NCI-H82 treated with DMSO at 0.1 percent for 48 hours (cell line): ENCODE measurements around the gene SLC45A3.
"Not testable (repeated sequence)": the region's sequence is repeated elsewhere in the genome, so short reads cannot be mapped to it uniquely, and the experiment has no call there.

Source experiments
- DNase-seq: peaks from one replicate; lab custom pipeline; 2025; ENCODE audit not compliant: unreplicated experiment; lab: John Stamatoyannopoulos, UW

The SLC45A3 gene

DNA sequence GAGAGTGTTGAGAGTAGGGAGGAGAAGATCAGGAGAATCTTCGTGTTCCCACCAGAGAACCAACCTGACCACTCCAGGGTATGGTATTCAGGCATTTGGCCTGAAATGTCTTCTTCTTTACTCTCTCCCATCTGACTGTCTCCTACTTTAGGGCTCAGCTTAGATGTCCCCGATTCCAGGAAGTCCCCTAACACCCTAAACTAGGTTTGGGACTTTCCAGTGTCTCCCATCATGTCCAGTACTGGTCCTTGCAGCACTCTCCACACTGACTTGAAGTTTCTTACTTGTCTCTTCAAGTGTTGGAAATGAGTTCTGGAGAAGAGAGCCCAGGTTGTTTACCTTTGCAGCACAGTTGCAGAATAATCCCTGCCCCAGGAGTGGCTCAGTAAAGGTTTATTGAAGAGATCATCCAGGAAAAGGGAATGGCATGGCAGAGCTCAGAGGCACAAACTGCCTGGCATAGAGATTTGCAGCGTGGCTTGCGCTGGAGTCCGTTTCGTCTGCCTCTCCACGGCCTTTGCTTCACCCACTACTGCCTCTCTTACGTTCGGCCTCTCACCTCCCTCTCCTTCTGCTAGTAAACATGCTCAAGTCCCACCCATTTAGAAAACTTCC, 42.3 kb downstream of the SLC45A3 start:
- DNase-seq = no peak

DNA sequence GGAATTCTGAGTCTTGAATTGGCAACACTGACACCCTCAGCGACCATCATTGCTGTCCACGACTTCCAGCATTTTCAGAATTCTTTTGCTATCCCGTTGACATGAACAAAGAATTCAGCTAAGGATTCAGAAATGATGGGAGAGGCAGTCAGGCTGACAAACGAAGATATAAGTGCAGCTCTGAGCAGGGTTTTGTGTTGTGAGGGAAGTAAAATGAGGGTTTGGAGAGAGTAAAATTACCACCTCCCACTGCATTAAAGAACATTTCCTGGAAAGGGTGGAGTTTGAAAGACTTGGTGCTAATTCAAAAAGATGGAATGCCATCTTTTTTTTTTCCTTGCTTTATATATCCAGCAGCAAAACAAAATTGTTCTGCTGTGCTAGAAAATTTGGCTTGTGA, 43.6 kb downstream of the SLC45A3 start:
- DNase-seq = no peak

DNA sequence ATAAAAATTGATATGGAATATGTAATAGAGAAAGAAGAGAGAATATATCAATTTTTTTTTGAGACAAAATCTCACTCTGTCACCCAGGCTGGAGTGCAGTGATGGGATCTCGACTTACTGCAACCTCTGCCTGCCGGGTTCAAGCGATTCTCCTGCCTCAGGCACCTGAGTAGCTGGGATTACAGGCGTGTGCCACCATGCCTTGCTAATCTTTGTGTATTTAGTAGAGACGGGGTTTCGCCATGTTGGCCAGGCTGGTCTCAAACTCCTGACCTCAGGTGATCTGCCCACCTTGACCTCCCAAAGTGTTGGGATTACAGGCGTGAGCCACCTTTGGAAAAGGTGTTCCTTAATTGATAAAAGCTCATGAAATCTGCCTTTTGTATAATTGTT, 44.2 kb downstream of the SLC45A3 start:
- not testable (repeated sequence) for DNase-seq

DNA sequence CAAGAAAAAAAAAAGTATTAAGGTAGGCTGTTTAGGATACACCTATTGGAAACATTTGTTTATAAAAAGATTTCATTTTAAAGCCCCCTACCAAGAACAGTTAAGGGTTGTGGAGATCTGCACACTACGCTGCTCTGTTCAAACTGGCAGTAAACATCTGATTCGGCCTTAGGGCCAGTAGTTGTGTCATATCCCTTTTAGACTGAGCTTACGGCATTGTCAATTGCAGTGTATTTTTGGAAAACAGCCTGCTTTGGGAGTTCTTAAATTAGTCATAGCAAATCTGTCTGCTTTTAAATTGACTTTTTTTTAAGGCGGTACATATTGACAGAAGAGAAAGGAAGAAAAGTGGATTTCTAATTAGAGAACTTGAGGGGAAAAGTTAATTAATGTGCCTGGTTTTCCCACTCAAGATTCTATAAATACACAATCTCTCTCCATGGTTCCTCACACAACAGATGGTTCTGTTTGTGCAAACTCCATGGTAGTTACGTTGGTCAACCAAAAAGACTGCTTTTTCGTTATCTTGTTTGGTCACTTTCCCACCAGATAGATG, 46.8 kb downstream of the SLC45A3 start:
- no peak for DNase-seq

DNA sequence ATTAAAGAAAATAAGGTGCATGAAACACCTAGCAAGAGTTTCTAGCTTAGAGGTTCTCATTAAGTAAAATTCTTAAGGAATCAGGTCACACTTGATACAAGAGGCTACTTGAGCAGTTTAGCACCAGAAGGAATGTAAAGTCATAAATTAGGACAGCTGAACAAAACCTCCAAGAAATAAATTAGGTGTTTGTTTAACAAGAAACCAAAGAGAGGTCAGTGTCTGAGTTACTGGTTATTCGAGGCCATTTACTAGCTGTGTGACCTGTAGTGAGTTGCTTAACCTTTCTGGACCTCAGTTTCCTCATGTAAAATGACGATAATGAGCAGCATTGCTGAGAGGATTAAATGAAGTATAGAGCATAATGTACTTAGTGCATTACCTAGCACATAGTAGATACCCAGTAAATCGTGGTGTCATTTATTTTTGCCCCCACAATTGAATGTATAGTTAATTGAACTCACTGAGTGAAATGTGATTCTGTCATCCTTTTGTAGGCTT, 47.6 kb downstream of the SLC45A3 start:
- no peak for DNase-seq

DNA sequence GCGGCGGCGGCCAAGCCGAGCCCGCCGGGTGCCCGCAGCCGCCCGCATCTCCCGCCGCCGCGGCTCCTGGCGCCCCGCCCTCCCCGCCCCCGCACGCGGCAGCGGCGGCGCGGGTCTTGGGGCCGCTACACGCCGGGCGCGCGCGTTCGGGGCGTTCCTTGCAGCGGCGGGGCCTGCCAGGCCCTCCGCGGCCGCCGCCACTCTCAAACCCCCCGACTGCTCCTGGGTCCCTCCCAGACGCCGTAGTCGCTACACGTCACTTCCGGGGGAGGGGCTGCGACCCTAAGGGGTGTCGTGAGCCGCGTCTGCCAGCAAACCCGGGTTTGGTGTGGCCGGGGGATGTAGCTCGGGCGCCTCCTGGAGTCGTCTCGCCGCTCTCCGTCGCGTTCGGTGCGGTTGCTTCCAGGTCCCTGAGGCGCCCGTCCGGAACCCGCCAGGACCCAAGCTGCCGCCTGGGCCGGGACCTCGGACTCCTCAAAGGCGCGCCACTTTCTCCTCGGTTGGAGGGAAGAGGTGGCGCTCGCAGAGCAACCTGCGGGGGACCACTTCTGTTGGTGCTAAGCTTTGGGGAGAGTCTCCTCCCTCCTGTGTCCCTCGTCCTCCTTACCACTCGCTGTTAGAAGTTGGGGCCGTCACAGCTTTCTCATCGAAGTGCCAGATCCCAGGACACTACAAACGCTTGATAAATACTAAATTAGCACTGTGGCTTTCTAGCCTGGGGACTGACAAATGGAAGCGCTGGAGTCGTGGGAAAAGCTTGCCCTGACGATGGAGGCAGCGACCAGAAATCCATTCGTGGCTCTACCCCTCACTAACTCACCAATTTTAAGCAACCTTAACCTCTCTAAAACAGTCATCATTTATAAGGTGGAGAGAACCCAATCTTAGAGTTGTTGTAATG, 48.3 kb downstream of the SLC45A3 start, which contains the start of gene ELK4:
Gene ELK4, minus strand, starts transcription at position 244 of the 901 bp plus-strand sequence. CDS start 8,129 bp downstream, outside the sequence.
- DNase-seq = peak; percentile 95

DNA sequence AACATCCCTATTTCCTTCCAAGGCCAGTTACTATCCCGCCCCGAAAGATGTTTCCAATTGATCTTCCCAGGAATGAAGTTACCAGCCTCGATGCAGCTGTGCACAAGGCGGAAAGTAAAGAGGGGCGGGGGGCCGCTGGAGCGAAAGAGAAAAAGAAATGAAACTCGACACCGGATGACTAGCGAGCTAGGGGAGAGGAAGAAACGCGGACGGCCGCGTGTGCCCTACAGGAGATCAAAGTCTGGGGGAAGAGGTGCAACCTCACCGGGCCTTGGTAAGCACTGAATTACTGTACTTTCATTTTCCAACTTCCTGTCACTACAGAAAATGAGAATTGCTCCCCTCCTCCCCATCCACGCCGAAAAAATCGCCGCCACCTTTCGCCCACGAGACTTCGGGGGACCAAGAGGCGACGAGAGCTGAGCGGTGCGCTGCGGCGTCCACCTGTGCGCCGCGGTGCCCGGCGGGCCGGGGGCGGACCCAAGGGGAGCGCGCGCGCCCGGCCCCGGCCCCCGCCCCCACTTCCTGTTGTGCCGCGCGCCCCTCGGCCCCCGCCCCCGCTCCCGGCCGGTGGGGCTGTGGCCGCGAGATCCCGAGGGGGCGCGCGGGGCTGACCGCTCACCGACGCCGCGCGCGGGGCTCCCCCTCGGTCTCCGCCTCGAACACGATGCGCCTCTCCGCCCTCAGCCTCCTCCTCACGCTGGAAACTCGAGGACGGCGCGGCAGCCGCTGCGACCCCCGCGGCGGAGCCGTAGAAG, 49.1 kb downstream of the SLC45A3 start:
- peak; percentile 50 for DNase-seq

DNA sequence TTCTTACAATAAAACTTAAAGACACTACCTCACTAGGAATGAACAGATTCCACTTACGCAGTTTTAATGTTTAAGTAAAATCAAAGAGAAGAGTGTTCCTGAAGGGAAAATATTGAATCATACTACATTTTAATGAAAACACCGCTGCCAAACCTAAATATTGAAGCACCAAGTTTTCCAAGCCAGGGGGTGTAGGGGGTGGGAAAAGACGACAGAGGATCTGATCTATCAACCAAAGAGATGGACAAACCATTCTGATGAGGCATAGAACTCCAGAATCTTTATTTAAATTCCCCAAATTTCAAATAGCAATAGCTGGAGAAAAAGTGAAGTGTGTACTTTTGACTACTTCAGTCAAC, 49.7 kb downstream of the SLC45A3 start:
- DNase-seq = no peak

DNA sequence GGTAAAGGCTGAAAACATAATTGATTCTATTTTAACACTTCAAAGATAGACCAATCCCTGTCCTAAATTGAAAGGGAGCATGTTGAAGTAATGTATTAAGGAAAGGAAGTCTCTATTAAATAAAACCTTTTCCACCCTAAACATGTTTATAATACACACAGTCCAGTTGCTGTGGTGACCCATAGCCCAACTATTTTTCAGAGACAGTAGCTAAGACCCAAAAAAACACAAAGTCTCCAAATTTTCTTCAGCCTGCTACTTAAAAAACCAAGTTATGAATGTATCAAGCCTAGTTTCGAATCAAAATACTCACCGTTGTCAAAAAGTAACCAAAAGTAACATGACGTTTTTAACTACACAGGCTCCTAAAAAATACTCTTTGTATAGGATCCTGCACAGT, 50.1 kb downstream of the SLC45A3 start:
- no peak for DNase-seq

DNA sequence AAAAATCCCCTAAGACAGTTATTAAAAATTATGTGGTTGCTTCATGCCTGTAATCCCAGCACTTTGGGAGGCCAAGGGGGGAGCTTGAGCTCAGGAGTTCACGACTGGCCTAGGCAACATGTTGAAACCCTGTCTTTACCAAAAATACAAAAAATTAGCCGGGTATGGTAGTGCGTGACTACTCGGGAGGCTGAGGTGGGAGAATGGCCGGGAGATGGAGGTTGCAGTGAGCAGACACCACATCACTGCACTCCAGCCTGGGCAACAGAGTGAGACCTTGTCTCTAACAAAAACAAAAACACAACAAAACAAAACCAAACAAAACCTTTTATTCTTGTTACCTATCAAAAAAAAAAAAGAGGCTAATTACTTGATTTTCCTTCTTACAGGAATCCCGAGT, 50.6 kb downstream of the SLC45A3 start:
- DNase-seq = no peak

DNA sequence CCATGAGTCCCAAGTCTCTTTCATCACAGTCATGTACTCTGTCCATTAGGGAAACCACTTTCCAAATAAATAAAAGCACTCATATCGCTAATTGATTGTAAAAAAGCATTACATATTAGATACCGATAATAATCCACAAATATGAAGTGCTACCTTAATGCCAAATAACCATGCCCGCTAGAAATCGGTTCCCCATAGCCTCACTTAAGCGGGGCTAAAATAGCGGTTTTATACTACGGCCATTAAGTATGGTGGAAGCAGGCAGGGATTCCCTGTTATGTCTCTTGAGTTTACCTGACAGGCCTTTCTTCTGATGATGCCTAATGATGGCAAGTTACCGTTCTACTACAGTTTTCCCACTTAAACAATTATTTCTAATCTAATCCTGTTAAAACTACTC, 52.4 kb downstream of the SLC45A3 start:
- DNase-seq = no peak

DNA sequence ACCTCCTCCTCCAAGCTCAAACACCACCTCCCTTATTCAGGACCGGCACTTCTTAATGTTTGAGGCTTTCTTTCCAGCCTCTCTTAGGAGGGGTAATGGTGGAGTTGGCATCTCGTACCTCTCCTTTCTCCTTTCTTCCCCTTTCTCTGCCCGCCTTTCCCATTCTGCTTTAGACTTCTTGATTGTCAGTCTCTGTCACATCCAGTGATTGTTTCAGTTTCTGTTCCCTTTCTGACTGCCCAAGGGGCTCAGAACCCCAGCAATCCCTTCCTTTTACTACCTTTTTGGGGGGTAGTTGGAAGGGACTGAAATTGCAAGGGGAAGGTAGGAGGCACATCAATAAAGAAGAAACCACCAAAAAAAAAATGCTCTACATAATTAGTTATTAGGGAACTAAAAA, 54.1 kb downstream of the SLC45A3 start:
- no peak for DNase-seq

DNA sequence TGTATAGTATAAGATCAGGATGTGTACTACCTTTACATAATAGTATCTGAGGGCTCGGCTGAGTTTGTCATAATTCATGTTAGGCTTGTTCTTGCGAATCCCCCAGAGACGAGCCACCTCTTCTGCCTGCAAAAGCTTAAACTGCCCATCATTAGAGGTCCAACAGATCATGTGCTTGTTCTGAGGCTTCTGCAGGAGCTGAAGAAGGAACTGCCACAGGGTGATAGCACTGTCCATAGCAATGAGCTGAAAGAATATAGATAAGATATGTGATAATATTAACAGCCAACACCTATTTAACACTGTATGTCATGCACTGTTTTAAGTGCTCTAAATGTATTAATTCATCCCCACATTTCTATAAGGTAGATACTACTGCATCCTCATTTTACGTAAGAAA, 56.7 kb downstream of the SLC45A3 start:
- no peak for DNase-seq

DNA sequence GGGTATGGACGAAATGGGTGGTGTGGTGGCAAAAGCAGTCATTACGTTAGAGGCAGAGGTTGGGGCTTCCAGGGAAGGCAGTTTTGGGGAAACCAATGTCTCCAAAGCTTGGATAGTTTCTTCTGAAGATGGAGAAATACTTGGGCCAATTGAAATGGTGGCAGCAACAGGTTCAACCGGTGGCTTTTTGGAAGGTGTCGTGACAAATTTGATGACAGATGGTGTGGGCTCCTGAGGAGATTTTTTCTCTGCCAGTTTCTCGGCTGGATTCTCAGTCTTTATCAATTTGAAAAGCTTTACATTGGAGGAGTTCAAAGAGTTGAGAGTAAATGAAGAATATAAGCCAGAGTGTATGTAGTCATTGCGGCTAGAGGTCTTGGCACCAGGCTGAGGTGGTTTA, 60.0 kb downstream of the SLC45A3 start:
- no peak for DNase-seq

DNA sequence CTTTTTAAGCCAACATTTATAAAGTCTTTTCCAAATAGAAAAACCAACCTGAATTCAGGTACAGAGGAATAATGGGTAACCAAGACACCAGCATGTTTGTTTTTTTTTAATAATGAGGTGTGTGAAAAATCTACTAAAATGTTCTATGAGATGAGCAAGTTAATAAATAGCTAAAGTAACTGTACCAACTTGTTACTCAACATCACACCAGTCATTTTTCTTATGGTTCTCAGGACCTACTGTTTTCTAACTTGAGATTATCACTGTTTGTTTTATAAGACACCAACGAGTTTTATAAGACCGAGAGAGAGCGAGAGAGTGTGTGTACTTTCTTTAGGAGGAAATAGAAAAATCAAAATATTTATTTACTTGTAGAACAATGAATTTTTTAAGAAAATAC, 60.9 kb downstream of the SLC45A3 start:
- DNase-seq = no peak

DNA sequence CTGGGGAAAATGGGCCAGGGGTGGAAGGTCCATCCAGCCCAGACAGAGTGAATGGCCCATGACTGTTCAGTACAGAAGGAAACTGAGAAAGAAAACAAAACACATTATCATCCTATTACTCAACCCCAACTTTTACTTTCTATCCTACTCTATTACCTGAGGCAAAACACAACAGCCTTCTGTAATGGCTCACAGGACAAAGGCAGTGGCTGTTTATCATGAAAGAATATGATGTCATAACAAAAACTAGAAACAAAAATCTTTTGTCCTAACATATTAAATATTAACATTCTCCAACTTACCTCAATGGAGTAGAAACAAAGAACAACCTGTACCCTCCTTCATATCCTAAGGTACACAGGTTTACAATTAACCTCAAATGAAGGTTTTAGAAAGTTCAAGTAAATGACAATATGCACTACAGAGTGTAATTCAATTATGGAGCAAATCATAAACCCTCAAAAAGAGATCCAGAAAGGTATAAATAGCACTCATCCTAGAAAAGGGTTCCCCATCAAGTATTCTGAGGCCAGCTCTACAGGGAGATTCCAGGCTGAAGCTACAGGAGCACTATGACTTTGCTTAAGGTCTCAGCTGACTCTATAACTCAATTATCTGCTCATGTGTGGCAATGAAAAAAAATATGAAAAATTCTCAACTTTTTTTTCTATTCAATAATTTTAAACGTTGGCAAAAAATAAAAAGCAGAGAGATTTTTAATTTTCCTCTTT, 63.6 kb downstream of the SLC45A3 start:
- no peak for DNase-seq

DNA sequence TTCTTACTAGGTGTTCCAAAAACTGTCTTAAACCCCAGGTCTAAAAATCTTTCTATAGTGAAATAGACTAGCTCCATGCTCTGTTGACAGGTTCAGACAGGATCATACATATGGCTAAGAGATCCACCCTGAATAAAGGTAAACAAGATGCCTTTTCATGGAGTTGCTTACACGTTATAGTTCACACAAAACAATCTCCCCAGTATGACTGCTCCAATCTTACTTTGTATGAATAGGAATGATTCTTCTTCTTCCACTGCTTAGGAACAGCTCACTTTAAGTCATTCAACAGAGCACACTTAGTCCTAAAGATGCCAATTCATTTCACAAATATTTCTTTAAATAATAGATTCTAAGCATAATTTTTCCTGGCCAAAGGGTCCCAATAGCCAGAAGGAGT, 64.5 kb downstream of the SLC45A3 start:
- no peak for DNase-seq

DNA sequence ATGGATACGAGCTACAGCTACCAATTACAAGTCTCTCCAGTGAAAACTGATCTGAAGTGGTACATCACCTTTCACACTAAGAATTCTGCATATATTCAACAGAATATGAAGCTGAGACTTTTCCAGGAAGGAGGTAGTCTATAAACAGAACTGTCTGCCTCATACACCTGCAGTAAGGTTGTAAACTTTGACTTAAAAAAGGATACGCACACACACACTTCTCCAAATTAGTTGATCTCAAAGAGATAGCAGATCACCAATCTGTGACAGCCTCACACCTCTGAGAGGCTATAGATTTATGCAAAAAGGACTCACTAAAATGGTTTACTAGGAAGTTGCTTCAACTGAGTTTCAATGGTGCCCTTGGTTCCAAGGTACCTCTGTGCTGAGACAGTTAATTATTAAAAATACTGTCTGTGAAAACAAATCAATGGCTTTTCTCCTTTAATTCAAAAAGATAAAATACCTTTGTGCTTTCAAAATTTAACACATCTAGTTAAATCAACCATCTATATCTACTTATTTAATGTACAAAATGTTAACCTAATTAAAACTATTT, 66.4 kb downstream of the SLC45A3 start:
- DNase-seq = no peak

DNA sequence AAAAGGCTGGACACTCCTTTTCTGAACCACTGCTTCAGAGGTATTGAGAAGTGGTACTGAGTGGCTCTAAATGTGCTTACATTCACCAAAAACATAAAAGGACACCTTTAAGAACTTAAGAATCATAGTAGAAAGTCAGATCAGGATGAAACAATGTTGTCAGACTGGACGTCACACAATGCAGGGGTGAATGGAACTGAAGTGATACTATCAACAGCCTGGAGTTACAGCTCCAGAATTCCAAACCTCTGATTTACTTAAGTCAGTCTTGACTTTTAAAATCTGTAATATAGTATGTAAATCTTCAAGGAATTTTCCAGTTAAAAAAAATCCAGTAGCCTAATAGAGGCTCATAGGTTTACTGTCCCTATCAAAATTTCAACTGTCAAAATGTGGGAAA, 67.8 kb downstream of the SLC45A3 start:
- no peak for DNase-seq

DNA sequence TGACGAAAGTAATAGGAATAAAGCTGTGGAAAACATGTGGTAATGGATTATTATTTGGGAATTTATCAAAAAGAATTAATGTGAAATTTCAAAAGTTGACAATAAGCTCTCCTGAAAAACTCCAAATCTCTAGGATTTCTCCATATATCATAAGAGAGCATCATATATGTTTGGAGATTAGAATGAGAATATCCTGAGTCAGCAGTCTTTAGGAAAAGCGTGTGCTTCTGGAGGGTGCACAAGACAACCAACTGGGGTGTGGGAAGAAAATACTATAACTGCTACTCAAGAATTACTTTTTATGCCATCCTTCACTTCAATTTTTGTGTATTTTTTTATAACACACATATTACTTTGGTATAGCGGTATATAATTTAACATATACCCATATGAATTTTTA, 68.2 kb downstream of the SLC45A3 start:
- no peak for DNase-seq
